ENCODE data around the gene ATP13A1.
"Not testable (repeated sequence)": the region's sequence is repeated elsewhere in the genome, so short reads cannot be mapped to it uniquely, and the experiment has no call there.

ATP13A1 gene

DNA sequence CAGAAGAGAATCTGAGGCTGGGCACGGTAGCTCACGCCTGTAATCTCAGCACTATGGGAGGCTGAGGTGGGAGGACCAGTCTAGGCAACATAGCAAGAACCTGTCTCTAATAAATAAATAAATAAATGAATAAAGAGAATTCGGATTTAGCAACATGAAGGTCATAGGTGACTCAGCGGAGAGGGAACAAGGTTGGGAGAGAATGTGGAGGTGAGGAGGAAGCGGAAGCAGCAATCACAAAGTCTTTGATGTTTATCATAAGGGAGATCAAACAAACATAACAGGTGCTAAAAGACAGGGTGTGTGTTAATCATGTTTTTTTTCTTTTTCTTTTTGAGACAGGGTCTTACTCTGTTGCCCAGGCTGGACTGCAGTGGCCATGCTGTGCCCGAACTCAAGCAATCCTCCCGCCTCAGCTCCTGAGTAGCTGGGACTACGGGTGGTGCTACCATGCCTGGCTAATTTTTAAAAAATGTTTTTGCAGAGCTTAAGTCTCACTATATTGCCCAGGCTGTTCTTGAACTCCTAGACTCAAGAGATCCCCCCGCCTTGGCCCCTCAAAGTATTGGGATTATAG is 61.3 kb downstream of the ATP13A1 start:
- DNase-seq, result no peak
- 0 out of 2 replicates have a peak, but pooled peaks cover 2% of the 10 kb centered on the region for H3K36me3 ChIP-seq
- H3K4me3 ChIP-seq (ENCODE audit: low read depth, low read length), result no peak overlapping the region
- no peaks in the 10 kb centered on the region for H3K9me3 ChIP-seq (ENCODE audit: severe bottlenecking)
- H3K27ac ChIP-seq, result no peak overlapping the region
- H3K27me3 ChIP-seq (ENCODE audit: insufficient read depth, low read depth, severe bottlenecking), result no peaks in the 10 kb centered on the region
- TF ChIP-seq CTCF (IDR thresholded peaks at IDR 0.05; ENCODE audit: low read depth, low read length), result no peak

DNA sequence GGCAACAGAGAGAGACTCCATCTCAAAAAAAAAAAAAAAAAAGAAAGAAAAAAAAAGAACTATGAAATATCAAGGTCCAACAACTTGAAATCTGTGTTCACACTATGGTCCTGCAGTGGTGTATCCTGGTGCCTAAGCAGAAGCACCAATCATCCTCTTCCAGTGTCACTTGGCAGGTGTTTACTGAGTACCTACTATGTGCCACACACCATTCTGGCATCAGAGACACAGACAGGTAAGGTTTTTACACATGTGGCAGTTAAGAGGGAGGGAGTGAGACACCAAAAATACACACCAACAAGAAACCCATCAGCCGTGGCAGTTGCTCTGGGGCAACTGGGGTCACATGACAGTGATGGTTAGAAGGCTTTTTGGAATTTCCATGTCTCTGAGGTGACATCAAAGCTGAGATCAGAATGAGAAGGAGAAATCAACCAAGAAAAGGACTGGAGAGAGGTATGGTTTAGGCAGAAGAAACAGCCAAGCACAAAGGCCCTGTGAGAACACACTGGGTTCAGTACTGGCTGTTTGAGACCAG is 62.6 kb downstream of the ATP13A1 start:
- TF ChIP-seq CTCF (IDR thresholded peaks at IDR 0.05; ENCODE audit: low read depth, low read length), result no peak
- Histone ChIP-seq H3K9me3 (ENCODE audit: severe bottlenecking) (no peaks in the 10 kb centered on the region), H3K4me3 (ENCODE audit: low read depth, low read length) (no peak overlapping the region)

GRCh38 chr19:19598728-19599451 is 64.6 kb downstream of the ATP13A1 start:
- DNase-seq; H3K27me3 ChIP-seq (ENCODE audit: insufficient read depth, low read depth, severe bottlenecking); H3K27ac ChIP-seq; H3K4me3 ChIP-seq (ENCODE audit: low read depth, low read length); H3K36me3 ChIP-seq; H3K9me3 ChIP-seq (ENCODE audit: severe bottlenecking): not testable (repeated sequence)

More for the DNA sequence above, 62.6 kb downstream of the ATP13A1 start:
- H3K36me3 ChIP-seq, result 0 out of 2 replicates have a peak, but pooled peaks cover 5% of the 10 kb centered on the region
- H3K27ac ChIP-seq, result no peak overlapping the region
- H3K27me3 ChIP-seq (ENCODE audit: insufficient read depth, low read depth, severe bottlenecking), result no peaks in the 10 kb centered on the region
- no peak for DNase-seq

DNA sequence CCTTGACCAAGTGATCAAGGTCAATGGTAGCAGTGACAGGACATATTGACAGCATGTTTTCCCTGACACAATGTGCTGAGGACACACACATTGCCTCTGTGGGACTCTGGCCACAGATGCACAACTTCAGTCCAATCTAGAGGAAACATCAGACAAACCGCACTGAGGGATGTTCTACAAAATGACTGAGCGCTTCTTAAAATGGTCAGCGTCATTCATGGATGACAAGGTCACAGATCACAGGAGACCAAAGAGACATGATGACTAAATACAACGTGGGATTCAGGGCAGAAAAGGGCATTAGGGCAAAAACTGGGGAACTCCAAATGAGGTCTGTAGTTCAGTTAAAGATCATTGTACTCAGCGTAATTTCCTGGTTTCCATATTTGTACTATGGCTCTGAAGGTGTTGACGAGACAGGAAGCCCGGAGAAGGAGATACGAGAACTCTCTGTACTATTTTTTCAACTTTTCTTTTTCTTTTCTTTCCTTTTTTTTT is 65.6 kb downstream of the ATP13A1 start:
- Histone ChIP-seq H3K9me3 (ENCODE audit: severe bottlenecking) (no peaks in the 10 kb centered on the region), H3K36me3 (peaks cover 5% of the 10 kb centered on the region; the same call in 1 of the 2 replicates), H3K4me3 (ENCODE audit: low read depth, low read length) (no peak overlapping the region), H3K27ac (no peak overlapping the region), H3K27me3 (ENCODE audit: insufficient read depth, low read depth, severe bottlenecking) (no peaks in the 10 kb centered on the region)
- DNase-seq, result no peak
- no peak for TF ChIP-seq CTCF (IDR thresholded peaks at IDR 0.05; ENCODE audit: low read depth, low read length)

All from WERI-Rb-1 (cell line).